ENCODE data around the gene TPST1.

- TF ChIP-seq CTCF (IDR thresholded peaks at IDR 0.05), result no peak
- TF ChIP-seq POLR2A (IDR thresholded peaks at IDR 0.05), result no peak
Observed at GRCh38 chr7:66304536-66304935, 99.4 kb downstream of the TPST1 start.
